SK-N-DZ (cell line): ENCODE measurements around the gene CCNA1. TPM values are rescaled to one million over a fixed set of nuclear protein-coding genes. Genes with fewer than 3 reads are reported as not detected.

Experiments used
- DNase-seq: peaks from one replicate; pipeline ENCODE4 v3.0.0-alpha.2; 2015; ENCODE audit warnings: low spot score
- polyA plus RNA-seq, 2 experiments: library from polyadenylated mRNA; depleted of rRNA; stranded (reverse); fragments of >200 nt; gene quantifications; 2 replicates each; pipeline ENCODE4 v1.2.3, GENCODE V29; 2014

Gene CCNA1
- polyA plus RNA-seq (2014; cell fraction: cytosol; rRNA removed): 2.2 and 2.6 TPM in 2 replicates
- 1.9 and 2.4 TPM in 2 replicates for polyA plus RNA-seq (2014; cell fraction: nucleus; rRNA removed)

DNA sequence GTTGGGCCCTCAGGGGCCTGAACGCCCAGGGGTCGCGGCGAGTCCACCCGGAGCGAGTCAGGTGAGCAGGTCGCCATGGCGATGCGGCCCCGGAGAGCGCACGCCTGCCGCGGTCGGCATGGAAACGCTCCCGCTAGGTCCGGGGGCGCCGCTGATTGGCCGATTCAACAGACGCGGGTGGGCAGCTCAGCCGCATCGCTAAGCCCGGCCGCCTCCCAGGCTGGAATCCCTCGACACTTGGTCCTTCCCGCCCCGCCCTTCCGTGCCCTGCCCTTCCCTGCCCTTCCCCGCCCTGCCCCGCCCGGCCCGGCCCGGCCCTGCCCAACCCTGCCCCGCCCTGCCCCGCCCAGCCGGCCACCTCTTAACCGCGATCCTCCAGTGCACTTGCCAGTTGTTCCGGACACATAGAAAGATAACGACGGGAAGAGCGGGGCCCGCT lies at the start of gene CCNA1:
CCNA1 (plus strand) TSS at position 390 of the 439 bp plus-strand sequence. CDS start 562 bp downstream, outside the sequence.
- peak; percentile 41 for DNase-seq

DNA sequence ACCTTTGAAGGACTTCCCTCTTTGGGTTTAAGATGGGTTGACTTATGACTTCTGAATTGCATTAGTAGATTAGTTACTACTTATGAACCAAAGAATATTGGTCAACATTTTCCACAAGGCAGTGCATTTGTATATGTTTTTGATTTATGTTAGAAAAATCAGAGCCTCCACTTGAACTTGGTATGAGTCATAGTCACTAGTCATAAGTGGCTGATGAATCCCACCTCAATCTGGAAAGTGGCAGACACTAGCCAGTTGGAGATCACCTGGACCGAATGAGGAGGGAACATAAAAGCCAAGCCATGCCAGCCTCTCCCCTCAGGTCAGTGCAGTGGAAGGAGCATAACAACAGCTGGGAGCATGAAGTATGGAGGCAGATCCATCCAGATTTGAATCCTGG lies 46.8 kb upstream of the CCNA1 start:
- no peak for DNase-seq

DNA sequence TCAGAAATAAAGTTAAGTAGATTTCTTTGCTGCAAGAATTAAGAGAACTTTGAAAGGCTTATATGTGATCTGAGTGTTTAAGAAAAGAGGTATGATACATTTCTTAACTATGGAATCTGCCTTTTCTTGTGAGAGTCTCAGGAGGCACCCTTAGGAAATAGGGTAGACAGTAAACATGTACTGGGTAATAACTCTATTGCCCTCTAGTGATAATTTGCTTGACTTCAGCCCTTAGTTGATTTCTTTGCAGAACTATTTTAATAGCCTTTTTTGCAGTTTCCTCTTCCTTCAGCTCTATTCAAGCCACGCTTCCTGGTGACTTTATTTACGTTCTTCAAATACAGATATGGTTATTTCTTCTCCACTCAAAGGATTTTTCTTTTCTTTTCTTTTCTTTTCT lies 37.0 kb upstream of the CCNA1 start:
- peak; percentile 13 for DNase-seq

DNA sequence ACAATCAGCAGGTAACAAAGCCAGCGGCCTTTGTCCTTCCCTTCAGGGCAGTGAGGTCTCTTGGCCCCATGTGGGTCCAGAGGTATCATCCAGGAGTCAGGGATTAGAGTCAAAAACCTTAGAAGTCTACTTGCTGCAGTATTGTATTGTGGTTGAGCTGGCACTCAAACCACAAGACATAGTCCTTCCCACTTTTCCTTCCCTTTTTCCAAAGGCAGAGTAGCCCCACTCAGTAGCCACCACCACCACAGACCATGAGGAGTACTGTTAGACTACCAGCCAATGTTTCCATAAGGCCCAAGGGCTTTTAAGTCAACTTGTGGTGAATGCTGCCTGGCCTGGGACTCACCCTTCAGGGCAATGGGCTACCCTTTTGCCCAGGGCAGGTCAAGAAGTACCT lies 27.1 kb upstream of the CCNA1 start:
- no peak for DNase-seq

DNA sequence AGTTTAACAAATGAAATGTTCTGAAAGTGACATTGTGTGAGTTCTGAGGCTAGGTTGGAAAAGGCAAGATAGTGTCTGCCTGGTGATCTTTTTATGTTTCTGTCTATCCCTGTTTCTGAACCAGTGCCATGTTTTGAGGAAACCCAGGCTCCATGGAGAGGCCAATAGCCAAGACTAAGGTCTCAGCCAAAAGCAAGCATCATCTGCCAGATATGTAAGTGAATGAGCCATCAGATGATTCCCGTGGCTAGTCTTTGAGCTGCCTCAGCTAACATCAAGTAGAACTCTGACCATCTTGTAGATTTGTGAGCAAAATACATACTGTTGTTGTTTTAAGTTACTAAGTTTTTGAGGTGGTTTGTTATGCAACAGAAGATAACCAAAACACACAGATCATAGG lies 19.6 kb upstream of the CCNA1 start:
- no peak for DNase-seq

- DNase-seq: no peak
Observed at GRCh38 chr13:36413161-36413560, 19.1 kb upstream of the CCNA1 start.

- no peak for DNase-seq
Observed at GRCh38 chr13:36414461-36414860, 17.8 kb upstream of the CCNA1 start.

- DNase-seq: no peak
Observed at GRCh38 chr13:36417331-36417730, 15.0 kb upstream of the CCNA1 start.

- no peak for DNase-seq
Observed at GRCh38 chr13:36418022-36418805, 14.1 kb upstream of the CCNA1 start.

- DNase-seq: peak; percentile 78
Observed at GRCh38 chr13:36420437-36420891, 11.8 kb upstream of the CCNA1 start.

- DNase-seq: no peak
Observed at GRCh38 chr13:36421447-36421846, 10.8 kb upstream of the CCNA1 start.

DNA sequence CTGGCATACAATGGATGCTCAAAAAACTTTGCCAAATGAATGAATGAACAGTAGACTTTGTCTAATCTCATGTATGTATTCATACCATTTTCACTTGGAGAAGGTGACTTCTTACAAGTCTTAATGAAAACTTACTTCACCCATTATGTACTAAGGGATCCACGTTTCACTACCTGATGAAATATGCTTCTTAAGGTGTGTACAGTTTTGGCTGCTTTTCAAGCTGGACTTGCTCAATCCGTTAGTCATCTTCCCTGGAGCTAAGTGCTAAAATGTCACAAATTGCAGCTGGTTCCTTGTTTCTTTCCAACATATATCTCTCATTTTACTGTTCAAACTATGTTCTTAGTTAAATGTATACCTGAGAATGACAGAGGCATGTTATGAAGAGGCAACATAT lies 4.2 kb upstream of the CCNA1 start:
- DNase-seq: no peak

- DNase-seq: no peak
Observed at GRCh38 chr13:36430247-36431203, 1.8 kb upstream of the CCNA1 start.

GRCh38 chr13:36431204-36432105 lies 840 bp upstream of the CCNA1 start:
- DNase-seq: no peak

DNA sequence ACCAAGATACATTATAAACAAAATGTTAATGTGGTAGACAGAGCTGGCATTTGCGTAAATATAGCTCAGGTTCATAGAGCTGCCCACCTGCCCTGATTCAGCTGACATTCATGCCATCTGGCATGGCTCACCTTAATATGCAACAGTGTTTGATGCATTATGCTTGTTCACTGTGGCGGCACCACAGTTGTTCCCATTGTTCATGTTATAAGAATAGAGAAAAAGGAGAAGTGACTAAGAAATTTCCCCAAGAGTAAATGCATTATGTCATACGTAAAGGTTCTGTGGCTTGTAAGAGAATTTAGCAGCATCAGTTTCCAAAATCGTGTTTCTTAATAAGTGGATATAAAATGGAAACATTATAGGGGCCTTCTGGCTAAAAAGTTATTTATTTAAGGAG lies 4.5 kb downstream of the CCNA1 start:
- DNase-seq: no peak

DNA sequence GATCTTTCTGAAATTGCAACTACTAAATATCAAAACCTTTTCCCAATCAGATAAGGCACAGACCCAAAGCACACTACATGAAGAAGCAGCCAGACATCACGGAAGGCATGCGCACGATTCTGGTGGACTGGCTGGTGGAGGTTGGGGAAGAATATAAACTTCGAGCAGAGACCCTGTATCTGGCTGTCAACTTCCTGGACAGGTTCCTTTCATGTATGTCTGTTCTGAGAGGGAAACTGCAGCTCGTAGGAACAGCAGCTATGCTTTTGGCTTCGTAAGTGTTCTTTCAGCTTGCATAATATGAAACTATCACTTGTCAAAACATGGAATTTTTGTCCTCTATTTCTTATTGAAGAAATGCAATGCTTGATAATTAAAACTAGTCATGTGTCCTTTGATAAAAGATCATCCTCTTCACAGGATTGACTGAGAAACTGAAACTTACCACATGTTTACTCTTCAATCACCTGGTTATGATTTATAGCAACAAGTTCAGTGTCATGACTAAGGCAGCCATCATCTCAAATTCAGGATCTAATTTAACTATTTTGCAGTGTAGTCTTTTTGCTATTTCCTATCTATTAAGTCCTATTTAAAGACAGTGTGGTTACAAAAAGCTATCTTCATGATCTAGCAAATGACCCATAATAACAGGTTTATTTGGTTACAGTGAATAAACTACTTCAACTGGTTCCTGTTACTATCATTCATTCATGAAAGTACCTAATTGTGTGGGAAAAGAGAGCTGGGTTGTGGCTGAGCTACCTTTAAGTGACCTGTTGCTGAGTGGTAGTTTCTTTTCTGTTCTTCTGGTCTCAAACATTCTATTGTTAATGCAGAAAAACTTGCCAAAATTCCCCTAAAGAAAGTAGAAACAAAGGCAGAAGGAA lies 6.5 kb downstream of the CCNA1 start:
- no peak for DNase-seq

- no peak for DNase-seq
Observed at GRCh38 chr13:36445278-36445677, 13.0 kb downstream of the CCNA1 start.

- DNase-seq: no peak
Observed at GRCh38 chr13:36445891-36446351, 13.6 kb downstream of the CCNA1 start.

GRCh38 chr13:36447501-36447900 lies 15.2 kb downstream of the CCNA1 start:
- DNase-seq: peak; percentile 48

DNA sequence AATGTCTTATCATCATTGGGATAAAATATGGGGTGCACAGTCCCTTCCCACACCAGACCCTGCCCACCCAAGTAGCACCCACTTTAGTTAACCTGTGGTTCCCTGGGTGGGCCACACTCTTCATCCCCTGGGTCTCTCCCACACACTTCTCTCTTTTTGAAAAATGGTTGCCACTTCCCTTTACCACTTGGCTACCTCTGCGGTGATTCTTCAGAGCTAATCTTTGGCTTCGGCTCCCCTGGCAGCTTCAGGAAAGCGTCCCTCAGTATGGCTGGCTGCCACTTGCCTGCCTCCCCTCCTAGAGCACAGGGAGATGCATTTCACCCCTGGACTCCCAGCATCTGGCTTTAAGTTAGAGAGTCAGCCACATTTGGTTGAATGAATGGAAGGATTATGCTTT lies 18.2 kb downstream of the CCNA1 start:
- no peak for DNase-seq
